ENCODE results near the gene ADSL.

DNA sequence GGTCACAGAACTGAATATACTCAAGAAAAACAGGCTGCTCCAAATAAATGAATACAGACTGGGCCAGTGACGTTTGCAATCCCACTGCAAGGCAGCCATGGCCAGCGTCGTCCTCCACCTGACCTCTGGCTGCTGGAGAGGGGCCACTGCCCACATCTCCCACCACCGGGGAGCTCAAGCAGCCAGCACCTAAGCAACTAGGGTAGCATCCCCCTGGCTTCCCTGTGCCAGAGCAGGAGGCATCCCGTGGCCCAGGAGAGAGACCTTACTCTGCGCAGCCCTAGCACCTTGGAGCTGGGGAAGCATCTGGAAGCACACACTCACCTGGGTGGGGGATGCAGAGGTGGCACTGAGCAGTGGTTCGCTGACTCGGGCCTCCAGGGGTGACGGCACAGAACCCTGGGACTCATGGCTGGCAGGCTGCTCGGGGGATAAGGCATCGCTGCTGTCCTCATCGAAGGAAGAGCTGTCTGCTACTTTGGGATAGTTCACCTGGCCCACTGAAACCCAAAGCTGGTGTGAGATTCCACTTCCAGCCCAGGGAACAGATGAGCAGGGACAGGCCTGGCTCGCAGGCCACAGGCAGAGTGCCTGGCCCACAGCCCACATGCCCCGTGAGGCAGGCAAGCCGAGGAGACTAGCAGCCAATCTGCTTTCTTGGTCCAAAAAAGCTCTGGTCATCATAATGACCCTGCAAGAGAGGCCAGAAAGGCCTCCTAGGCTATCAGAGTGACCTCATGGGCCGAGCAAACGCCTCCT, 77.8 kb downstream of the ADSL start:
- TF ChIP-seq EZH2 (IDR thresholded peaks at IDR 0.05; ENCODE audit: borderline replicate concordance, low read length) (no peak), CTCF (conservative IDR thresholded peaks at IDR 0.05 in 1 of 2, IDR thresholded peaks at IDR 0.05 in 1 of 2; ENCODE audit: extremely low read depth in 1 of 2, insufficient read depth in 1 of 2, low read depth in 1 of 2, low read length in 2 of 2) (no peak)

Measured in mammary epithelial cell (primary cell).